Keratinocyte (primary cell): ENCODE data around the gene CR1L. TPM values are rescaled to one million over a fixed set of nuclear protein-coding genes. Genes with fewer than 3 reads are reported as not detected.
"Not testable (repeated sequence)": the region's sequence is repeated elsewhere in the genome, so short reads cannot be mapped to it uniquely, and the experiment has no call there.

Experiments
- DNase-seq: peaks from one replicate; pipeline ENCODE4 v3.0.0-alpha.2; 2011; ENCODE audit warnings: low read depth, missing footprints, low spot score
- FAIRE-seq: peaks from 2 replicates; lab custom pipeline; 2011; peaks lifted over from hg19 to GRCh38; lab: Jason Lieb, UNC
- H2AFZ ChIP-seq: 2 replicates; pipeline ENCODE4 v1.6.0; 2012; ENCODE audit warnings: low read length, control low read depth, inconsistent platforms; ENCODE audit not compliant: control insufficient read depth
- H3K27ac ChIP-seq: 2 replicates; pipeline ENCODE4 v1.5.1; 2011; ENCODE audit warnings: low read length; ENCODE audit not compliant: control insufficient read depth, insufficient read depth
- H3K27me3 ChIP-seq: 3 replicates; pipeline ENCODE4 v1.6.0; 2011; ENCODE audit warnings: low read length; ENCODE audit not compliant: control insufficient read depth, insufficient read depth; ENCODE audit errors: extremely low read depth
- H3K36me3 ChIP-seq, 2 experiments: 2 replicates in 1 of 2; 3 replicates in 1 of 2; pipeline ENCODE4 v1.5.1; 2011; ENCODE audit warnings: low read length in 2 of 2, mild to moderate bottlenecking in 1 of 2; ENCODE audit not compliant: control insufficient read depth in 2 of 2, insufficient read depth in 2 of 2; ENCODE audit errors: extremely low read depth in 1 of 2
- H3K4me1 ChIP-seq: 3 replicates; pipeline ENCODE4 v1.5.1; 2011; ENCODE audit warnings: low read length; ENCODE audit not compliant: control insufficient read depth, insufficient read depth; ENCODE audit errors: extremely low read depth
- H3K4me2 ChIP-seq: 3 replicates; pipeline ENCODE4 v1.6.0; 2011; ENCODE audit warnings: low read depth, low read length; ENCODE audit not compliant: control insufficient read depth, insufficient read depth; ENCODE audit errors: extremely low read depth
- H3K4me3 ChIP-seq, 3 experiments: fragments of 200-600 bp in 1 of 3; sonication (generic) in 1 of 3; 2 replicates in 2 of 3; 3 replicates in 1 of 3; pipeline ENCODE4 v1.5.1; 2011 to 2016; ENCODE audit warnings: low read length in 3 of 3, mild to moderate bottlenecking in 3 of 3, control low read depth in 2 of 3, inconsistent platforms in 1 of 3, low read depth in 1 of 3, mixed read lengths in 1 of 3, mixed run types in 1 of 3, moderate library complexity in 1 of 3; ENCODE audit not compliant: control insufficient read depth in 2 of 3, insufficient read depth in 2 of 3; ENCODE audit errors: extremely low read depth in 1 of 3
- H3K79me2 ChIP-seq: 2 replicates; pipeline ENCODE4 v1.6.0; 2012; ENCODE audit warnings: low read length; ENCODE audit not compliant: control insufficient read depth, insufficient read depth
- H3K9ac ChIP-seq: 3 replicates; pipeline ENCODE4 v1.6.0; 2011; ENCODE audit warnings: low read length; ENCODE audit not compliant: control insufficient read depth, insufficient read depth; ENCODE audit errors: extremely low read depth
- H3K9me1 ChIP-seq: 3 replicates; pipeline ENCODE4 v1.6.0; 2011; ENCODE audit warnings: low read length; ENCODE audit not compliant: control insufficient read depth, insufficient read depth; ENCODE audit errors: extremely low read depth
- H3K9me3 ChIP-seq: 2 replicates; pipeline ENCODE4 v1.5.1; 2012; ENCODE audit warnings: low read depth, low read length; ENCODE audit not compliant: control insufficient read depth
- H4K20me1 ChIP-seq: 3 replicates; pipeline ENCODE4 v1.6.0; 2011; ENCODE audit warnings: low read length; ENCODE audit not compliant: control insufficient read depth, insufficient read depth; ENCODE audit errors: extremely low read depth
- EZH2 ChIP-seq: IDR thresholded peaks from one replicate; pipeline ENCODE4 v1.6.1; 2012; ENCODE audit warnings: inconsistent platforms, mild to moderate bottlenecking, low read length, moderate library complexity
- dilution Hi-C: fragments of 300-500 bp; cut with MboI; formaldehyde crosslinking; loops from one replicate; pipeline ENCODE4 v1.7.0; 2020; ENCODE audit warnings: low sequenced_read_pairs; ENCODE audit not compliant: extremely low pct_ligation_motif_present
- polyA plus RNA-seq, 5 experiments: library from polyadenylated mRNA; depleted of rRNA in 3 of 5; stranded (reverse) in 3 of 5; stranded (forward) in 1 of 5; unstranded in 1 of 5; fragments of >200 nt; gene quantifications; 1 replicate in 1 of 5; 2 replicates in 3 of 5; 3 replicates in 1 of 5; pipeline versions ENCODE4 v1.2.1 to v1.2.3, GENCODE V29; 2011 to 2012; ENCODE audit warnings: missing spikeins in 2 of 5, low read depth in 1 of 5, low replicate concordance in 1 of 5
- TF ChIP-seq, protein P1 (sequence below), 3 experiments: IDR thresholded peaks in 1 of 3; conservative IDR thresholded peaks in 1 of 3; optimal IDR thresholded peaks in 1 of 3; 2 replicates in 2 of 3; 3 replicates in 1 of 3; pipeline versions ENCODE3 to v1.5.1; 2011; ENCODE audit warnings: low read length in 3 of 3, mild to moderate bottlenecking in 3 of 3, moderate library complexity in 2 of 3, control low read depth in 1 of 3, inconsistent platforms in 1 of 3; ENCODE audit not compliant: insufficient read depth in 2 of 3; ENCODE audit errors: extremely low read depth in 1 of 3

The CR1L gene
- polyA plus RNA-seq, 1 donor (not counting 4 experiments of a cell fraction or from before 2014, with no cell fraction given), result not detected

DNA sequence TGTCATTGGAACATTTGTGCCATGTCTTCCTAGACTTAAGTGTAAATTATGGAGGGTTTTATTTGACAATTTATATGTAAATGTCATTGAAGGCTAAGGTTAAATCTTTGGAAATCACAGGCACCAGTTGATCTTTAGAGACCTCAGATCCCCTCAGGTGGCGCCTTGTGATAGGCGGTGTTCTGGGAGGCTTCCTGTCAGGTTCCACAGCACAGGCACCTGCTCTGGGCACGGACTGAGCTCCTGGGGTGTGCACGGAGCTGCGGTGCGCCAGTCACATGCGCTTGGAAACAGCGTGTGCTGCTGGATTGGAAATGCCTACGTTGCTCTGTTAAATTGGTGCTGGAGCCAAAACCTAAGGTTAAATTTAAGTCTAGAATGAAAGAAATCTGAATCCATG lies 119.0 kb downstream of the CR1L start:
- Histone ChIP-seq H3K4me3 (no peak overlapping the region), H3K4me2 (no peak overlapping the region), H3K9me1 (no peaks in the 10 kb centered on the region), H4K20me1 (no peaks in the 10 kb centered on the region), H3K27me3 (no peaks in the 10 kb centered on the region), H3K9me3 (no peaks in the 10 kb centered on the region), H2AFZ (no peak overlapping the region), H3K79me2 (peaks cover 8% of the 10 kb centered on the region), H3K9ac (no peak overlapping the region), H3K27ac (no peak overlapping the region), H3K36me3 (peaks cover 10 to 22% of the 10 kb centered on the region in 2 experiments), H3K4me1 (no peaks in the 10 kb centered on the region)
- TF ChIP-seq, protein P1, sequence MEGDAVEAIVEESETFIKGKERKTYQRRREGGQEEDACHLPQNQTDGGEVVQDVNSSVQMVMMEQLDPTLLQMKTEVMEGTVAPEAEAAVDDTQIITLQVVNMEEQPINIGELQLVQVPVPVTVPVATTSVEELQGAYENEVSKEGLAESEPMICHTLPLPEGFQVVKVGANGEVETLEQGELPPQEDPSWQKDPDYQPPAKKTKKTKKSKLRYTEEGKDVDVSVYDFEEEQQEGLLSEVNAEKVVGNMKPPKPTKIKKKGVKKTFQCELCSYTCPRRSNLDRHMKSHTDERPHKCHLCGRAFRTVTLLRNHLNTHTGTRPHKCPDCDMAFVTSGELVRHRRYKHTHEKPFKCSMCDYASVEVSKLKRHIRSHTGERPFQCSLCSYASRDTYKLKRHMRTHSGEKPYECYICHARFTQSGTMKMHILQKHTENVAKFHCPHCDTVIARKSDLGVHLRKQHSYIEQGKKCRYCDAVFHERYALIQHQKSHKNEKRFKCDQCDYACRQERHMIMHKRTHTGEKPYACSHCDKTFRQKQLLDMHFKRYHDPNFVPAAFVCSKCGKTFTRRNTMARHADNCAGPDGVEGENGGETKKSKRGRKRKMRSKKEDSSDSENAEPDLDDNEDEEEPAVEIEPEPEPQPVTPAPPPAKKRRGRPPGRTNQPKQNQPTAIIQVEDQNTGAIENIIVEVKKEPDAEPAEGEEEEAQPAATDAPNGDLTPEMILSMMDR (optimal IDR thresholded peaks at IDR 0.05 in 1 of 3, IDR thresholded peaks at IDR 0.05 in 1 of 3, conservative IDR thresholded peaks at IDR 0.05 in 1 of 3; ENCODE audit: extremely low read depth in 1 of 3, insufficient read depth in 2 of 3, low read length in 3 of 3), result no peak
- no peak for TF ChIP-seq EZH2
- dilution Hi-C loops, result no loop called here
- FAIRE-seq, result no peak
- no peak for DNase-seq

DNA sequence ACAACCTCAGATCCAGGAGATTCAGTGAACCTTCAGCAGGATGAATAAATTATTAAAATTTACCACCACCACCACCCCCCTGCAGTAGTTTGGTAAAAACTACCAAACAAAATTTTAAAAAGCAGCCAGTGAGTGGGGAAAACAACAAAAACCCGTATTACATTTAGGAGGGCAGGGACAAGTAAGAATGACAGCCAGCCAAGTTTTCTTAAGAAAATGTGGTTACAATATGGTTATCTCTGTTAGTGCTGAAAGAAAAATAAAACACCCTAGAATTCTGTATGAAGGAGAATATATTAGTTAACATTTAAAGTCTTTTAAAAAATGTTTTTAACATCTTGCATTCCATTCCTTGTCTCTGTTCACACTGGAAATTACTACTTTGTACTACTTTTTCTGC lies 121.6 kb downstream of the CR1L start:
- H3K9me1 ChIP-seq, result no peaks in the 10 kb centered on the region
- H3K9me3 ChIP-seq, result no peaks in the 10 kb centered on the region
- H2AFZ ChIP-seq, result no peak overlapping the region
- H3K4me2 ChIP-seq, result no peak overlapping the region
- FAIRE-seq (no peak), DNase-seq (no peak)
- no peak overlapping the region for H3K9ac ChIP-seq
- dilution Hi-C loops, result no loop called here
- no peaks in the 10 kb centered on the region for H3K27me3 ChIP-seq
- no peaks in the 10 kb centered on the region for H4K20me1 ChIP-seq
- H3K27ac ChIP-seq, result no peak overlapping the region
- no peaks in the 10 kb centered on the region for H3K4me1 ChIP-seq
- no peak overlapping the region for H3K4me3 ChIP-seq
- peaks cover 2 to 19% of the 10 kb centered on the region in 2 experiments for H3K36me3 ChIP-seq
- TF ChIP-seq, protein P1 (optimal IDR thresholded peaks at IDR 0.05 in 1 of 3, IDR thresholded peaks at IDR 0.05 in 1 of 3, conservative IDR thresholded peaks at IDR 0.05 in 1 of 3; ENCODE audit: extremely low read depth in 1 of 3, insufficient read depth in 2 of 3, low read length in 3 of 3), result no peak
- TF ChIP-seq EZH2, result no peak
- peaks cover 16% of the 10 kb centered on the region for H3K79me2 ChIP-seq

DNA sequence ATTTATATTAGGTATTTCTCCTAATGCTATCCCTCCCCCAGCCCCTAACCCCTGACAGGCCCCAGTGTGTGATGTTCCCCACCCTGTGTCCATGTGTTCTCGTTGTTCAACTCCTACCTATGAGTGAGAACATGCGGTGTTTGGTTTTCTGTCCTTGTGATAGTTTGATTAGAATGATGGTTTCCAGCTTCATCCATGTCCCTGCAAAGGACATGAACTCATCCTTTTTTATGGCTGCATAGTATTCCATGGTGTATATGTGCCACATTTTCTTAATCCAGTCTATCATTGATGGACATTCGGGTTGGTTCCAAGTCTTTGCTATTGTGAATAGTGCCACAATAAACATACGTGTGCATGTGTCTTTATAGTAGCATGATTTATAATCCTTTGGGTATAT lies 125.6 kb downstream of the CR1L start:
- H3K9ac ChIP-seq, H3K4me3 ChIP-seq, H3K9me1 ChIP-seq, H3K36me3 ChIP-seq, H4K20me1 ChIP-seq, H3K4me1 ChIP-seq, FAIRE-seq, DNase-seq, H2AFZ ChIP-seq, H3K27me3 ChIP-seq, dilution Hi-C loops, H3K27ac ChIP-seq, H3K9me3 ChIP-seq, H3K4me2 ChIP-seq: not testable (repeated sequence)
- peaks cover 23% of the 10 kb centered on the region for H3K79me2 ChIP-seq
